Measurements from ENCODE around the gene FIBP. TPM values are rescaled to one million over a fixed set of nuclear protein-coding genes. Genes with fewer than 3 reads are reported as not detected.

FIBP gene
- total RNA-seq, 3 donors from 2014 or later, result 51.2 to 68.5 (median 51.7) TPM

GRCh38 chr11:65855927-65856363 is 32.3 kb downstream of the FIBP start:
- peak overlapping the region; percentile 97 to 99 for H3K27ac ChIP-seq
- peaks cover 0 to 8% of the 10 kb centered on the region in 2 donors for H3K9me3 ChIP-seq
- peaks cover 3 to 8% of the 10 kb centered on the region in 2 donors for H3K4me1 ChIP-seq
- TF ChIP-seq POLR2AphosphoS5 (IDR thresholded peaks at IDR 0.05) (no peak), CTCF (IDR thresholded peaks at IDR 0.05) (no peak), POLR2A (IDR thresholded peaks at IDR 0.05) (no peak)
- H3K4me3 ChIP-seq, result peak overlapping the region; percentile 85 to 100 (median 99)
- DNase-seq (ENCODE audit: low spot score in 2 of 2), result no peak
- intact Hi-C loops (cut with DNase I; ENCODE audit: low total_unique reads), result no loop called here
- no peaks in the 10 kb centered on the region for H3K27me3 ChIP-seq
- H3K36me3 ChIP-seq, result no peaks in the 10 kb centered on the region

DNA sequence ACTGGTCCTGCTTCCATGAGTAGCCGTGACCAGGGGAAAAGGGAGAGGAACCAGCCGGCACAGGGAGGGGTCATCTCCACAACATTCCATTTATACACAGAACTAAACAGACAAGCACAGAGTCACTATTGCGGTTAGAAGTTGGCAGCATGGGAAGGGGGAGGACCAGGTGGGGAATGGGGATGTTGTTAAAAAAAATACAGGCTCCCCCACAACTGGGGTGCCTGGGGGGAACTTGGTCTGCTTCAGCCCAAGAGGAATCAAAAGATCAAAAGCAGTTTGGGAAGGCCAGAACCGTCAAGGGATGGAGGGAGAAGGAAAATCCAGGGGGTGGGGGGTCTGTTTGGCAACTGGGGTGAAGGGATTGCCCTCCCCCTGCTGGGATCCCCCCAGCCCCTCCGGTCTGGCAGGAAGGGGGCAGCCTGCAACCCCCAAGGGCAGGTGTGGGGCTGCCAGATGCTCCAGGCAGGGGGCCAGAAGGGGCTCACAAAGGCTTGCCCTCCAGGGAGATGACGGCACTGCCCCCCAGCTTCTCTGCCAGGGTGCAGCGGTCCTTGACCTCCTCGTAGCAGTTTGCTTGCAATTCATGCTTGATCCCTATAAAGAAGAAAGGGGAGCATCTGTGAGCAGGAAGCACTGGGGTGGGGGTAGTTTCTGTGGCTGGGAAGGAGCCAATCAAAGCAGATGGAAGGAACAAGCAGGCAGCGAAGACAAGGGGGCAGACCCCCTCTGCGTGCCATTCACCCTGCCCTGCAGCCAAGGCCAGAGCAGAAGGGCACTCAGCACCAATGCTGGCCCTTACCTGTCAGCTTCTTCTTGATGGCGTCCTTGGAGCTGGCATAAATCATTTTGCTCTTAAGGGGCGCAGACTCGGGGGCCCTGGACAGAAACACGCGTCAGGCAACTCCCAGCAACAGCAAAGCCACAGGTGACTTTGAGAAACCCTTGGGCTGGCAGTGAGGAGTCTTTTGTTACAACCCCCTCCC is 33.1 kb downstream of the FIBP start:
- Histone ChIP-seq H3K27ac (no peak overlapping the region), H3K9me3 (peaks cover 0 to 8% of the 10 kb centered on the region in 2 donors), H3K4me1 (peaks cover 3 to 8% of the 10 kb centered on the region in 2 donors), H3K4me3 (no peak overlapping the region), H3K36me3 (no peaks in the 10 kb centered on the region), H3K27me3 (no peaks in the 10 kb centered on the region)
- TF ChIP-seq POLR2AphosphoS5 (IDR thresholded peaks at IDR 0.05), result no peak
- no peak for TF ChIP-seq POLR2A (IDR thresholded peaks at IDR 0.05)
- no peak for TF ChIP-seq CTCF (IDR thresholded peaks at IDR 0.05)
- no peak for DNase-seq (ENCODE audit: low spot score in 2 of 2)
- intact Hi-C loops (cut with DNase I; ENCODE audit: low total_unique reads), result no loop called here

GRCh38 chr11:65854161-65854592 is 34.1 kb downstream of the FIBP start:
- TF ChIP-seq CTCF (IDR thresholded peaks at IDR 0.05) (no peak), POLR2AphosphoS5 (IDR thresholded peaks at IDR 0.05) (no peak), POLR2A (IDR thresholded peaks at IDR 0.05) (no peak)
- Histone ChIP-seq H3K9me3 (peaks cover 0 to 8% of the 10 kb centered on the region in 2 donors), H3K27ac (no peak overlapping the region), H3K4me3 (no peak overlapping the region), H3K36me3 (no peaks in the 10 kb centered on the region), H3K27me3 (no peaks in the 10 kb centered on the region), H3K4me1 (peaks cover 3 to 8% of the 10 kb centered on the region in 2 donors)
- intact Hi-C loops (cut with DNase I; ENCODE audit: low total_unique reads), result no loop called here
- DNase-seq (ENCODE audit: low spot score in 2 of 2), result no peak

DNA sequence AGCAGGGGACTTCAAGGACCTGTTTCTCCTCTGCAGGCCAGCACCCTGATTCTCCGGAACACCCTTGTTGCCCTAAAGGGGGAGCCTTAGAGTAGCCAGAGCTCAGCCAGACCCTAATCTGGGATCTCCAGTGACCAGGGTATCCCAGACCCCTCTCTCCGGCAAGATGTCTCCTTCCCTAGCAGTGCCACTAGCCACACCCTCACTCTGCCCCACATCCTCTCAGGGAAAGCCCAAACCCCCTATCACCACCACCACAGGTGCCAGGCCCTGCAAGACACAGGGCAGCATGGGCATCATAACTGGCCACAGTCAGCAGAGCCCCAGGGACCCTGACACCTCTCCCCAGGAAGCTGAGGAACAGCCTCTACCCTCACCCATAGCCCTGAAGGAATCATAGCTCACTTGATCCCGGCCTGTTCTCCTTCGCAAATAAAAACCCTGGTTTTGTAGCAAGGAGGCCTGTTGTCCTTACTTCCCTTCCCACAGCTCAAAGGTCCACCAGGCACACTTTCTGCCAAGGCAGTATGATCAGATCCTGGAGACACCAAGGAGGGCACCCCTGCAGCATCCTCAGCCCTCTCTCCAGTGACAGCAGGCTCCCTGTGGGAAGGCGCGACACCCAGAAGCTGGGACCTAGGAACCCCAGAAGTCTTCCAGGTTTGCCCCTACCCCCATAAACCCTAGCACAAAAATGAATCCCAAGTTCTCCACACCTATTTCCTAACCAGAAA is 34.9 kb downstream of the FIBP start:
- intact Hi-C loops (cut with DNase I; ENCODE audit: low total_unique reads), result no loop called here
- H3K27ac ChIP-seq, result no peak overlapping the region
- H3K4me3 ChIP-seq, result no peak overlapping the region
- TF ChIP-seq POLR2AphosphoS5 (IDR thresholded peaks at IDR 0.05) (no peak), CTCF (IDR thresholded peaks at IDR 0.05) (no peak), POLR2A (IDR thresholded peaks at IDR 0.05) (no peak)
- H3K27me3 ChIP-seq, result no peaks in the 10 kb centered on the region
- DNase-seq (ENCODE audit: low spot score in 2 of 2), result no peak
- no peaks in the 10 kb centered on the region for H3K36me3 ChIP-seq
- peaks cover 0 to 8% of the 10 kb centered on the region in 2 donors for H3K9me3 ChIP-seq
- peaks cover 3 to 8% of the 10 kb centered on the region in 2 donors for H3K4me1 ChIP-seq
